B cell (primary cell): ENCODE results near the gene DNASE2. TPM values are rescaled to one million over a fixed set of nuclear protein-coding genes. Genes with fewer than 3 reads are reported as not detected.

ENCODE experiments used
- ATAC-seq: fragments of 200-7000 bp; cut with Tn5 transposase; one replicate; pipeline ENCODE4 v1.10.0; 2021; ENCODE audit warnings: low read depth, mild to moderate bottlenecking, moderate number of reproducible peaks, moderate library complexity
- CTCF ChIA-PET: fragments of 350-600 bp; sonication (Branson Sonifier 250); formaldehyde crosslinking; loops from one replicate; lab custom pipeline; 2021; ENCODE audit warnings: antibody characterized with exemption, inconsistent platforms; lab: Charles Lee
- POLR2A ChIA-PET: fragments of 350-600 bp; sonication (Branson Sonifier 250); formaldehyde crosslinking; loops from one replicate; lab custom pipeline; 2021; ENCODE audit warnings: antibody characterized with exemption; lab: Charles Lee
- DNase-seq: peaks from one replicate; pipeline ENCODE4 v3.0.0; 2013
- H2AFZ ChIP-seq: 2 replicates; pipeline ENCODE4 v1.6.1; 2012; ENCODE audit warnings: mild to moderate bottlenecking, low read depth, low read length; ENCODE audit not compliant: insufficient read depth, poor library complexity, severe bottlenecking
- H3K27ac ChIP-seq, 2 donors: 1 replicate in 1 of 2; 2 replicates in 1 of 2; pipeline ENCODE4 v1.5.1; 2012 to 2013; ENCODE audit warnings: low read length in 2 of 2, mild to moderate bottlenecking in 2 of 2, moderate library complexity in 1 of 2
- H3K27me3 ChIP-seq, 4 experiments: fragments of 200-600 bp in 1 of 4; sonication (generic) in 1 of 4; replicated peaks in 1 of 4; 1 replicate in 2 of 4; 2 replicates in 2 of 4; pipeline versions ENCODE4 v1.6.1 to v1.7.0; 2013 to 2016; ENCODE audit warnings: low read length in 3 of 4, mild to moderate bottlenecking in 2 of 4, mixed read lengths in 1 of 4, moderate library complexity in 1 of 4; ENCODE audit not compliant: insufficient read depth in 4 of 4, control insufficient read depth in 3 of 4; ENCODE audit errors: control extremely low read depth in 1 of 4
- H3K36me3 ChIP-seq, 2 experiments: replicated peaks in 1 of 2; 1 replicate in 1 of 2; 2 replicates in 1 of 2; pipeline versions ENCODE4 v1.6.1 to v1.7.1; 2013; ENCODE audit warnings: low read length in 1 of 2; ENCODE audit not compliant: insufficient read depth in 2 of 2, control insufficient read depth in 1 of 2; ENCODE audit errors: control extremely low read depth in 1 of 2, extremely low read depth in 1 of 2
- H3K4me1 ChIP-seq, 2 donors: fragments of 200-600 bp in 1 of 2; sonication (generic) in 1 of 2; 1 replicate in 1 of 2; 2 replicates in 1 of 2; pipeline versions ENCODE4 v1.5.1 to v1.6.1; 2013 to 2017; ENCODE audit warnings: low read length in 2 of 2; ENCODE audit not compliant: control insufficient read depth in 2 of 2, insufficient read depth in 2 of 2
- H3K4me2 ChIP-seq: replicated peaks from 2 replicates; pipeline ENCODE3; 2012; ENCODE audit warnings: mild to moderate bottlenecking, low read depth, low read length; ENCODE audit not compliant: poor library complexity, severe bottlenecking
- H3K4me3 ChIP-seq, 5 experiments: fragments of 200-600 bp in 1 of 5; sonication (generic) in 1 of 5; 1 replicate in 3 of 5; 2 replicates in 2 of 5; pipeline versions ENCODE4 v1.5.1 to v1.7.0; 2011 to 2016; ENCODE audit warnings: low read length in 4 of 5, mild to moderate bottlenecking in 4 of 5, low read depth in 2 of 5, control low read depth in 1 of 5, moderate library complexity in 1 of 5; ENCODE audit not compliant: insufficient read depth in 1 of 5; ENCODE audit errors: control extremely low read depth in 1 of 5, extremely low read depth in 1 of 5
- H3K79me2 ChIP-seq: fragments of 200-600 bp; sonication (generic); one replicate; pipeline ENCODE4 v1.6.0; 2016; ENCODE audit warnings: low read length; ENCODE audit not compliant: control insufficient read depth, insufficient read depth
- H3K9ac ChIP-seq: fragments of 200-600 bp; sonication (generic); 2 replicates; pipeline ENCODE4 v1.6.1; 2017; ENCODE audit warnings: mild to moderate bottlenecking, low read length, moderate library complexity
- H3K9me3 ChIP-seq, 3 donors: one replicate each; pipeline versions ENCODE4 v1.6.1 to v1.7.1; 2013; ENCODE audit warnings: low read length in 2 of 3; ENCODE audit not compliant: control insufficient read depth in 2 of 3, insufficient read depth in 1 of 3; ENCODE audit errors: control extremely low read depth in 1 of 3
- H4K20me1 ChIP-seq: 2 replicates; pipeline ENCODE4 v1.6.0; 2012; ENCODE audit warnings: mild to moderate bottlenecking, low read length; ENCODE audit not compliant: insufficient read depth, control insufficient read depth, poor library complexity, severe bottlenecking
- H3K27ac Mint-ChIP-seq: one replicate; pipeline ENCODE4 v1.8.0; 2021; ENCODE audit warnings: mixed read lengths
- H3K27me3 Mint-ChIP-seq: one replicate; pipeline ENCODE4 v1.8.0; 2021; ENCODE audit warnings: mixed read lengths
- H3K4me1 Mint-ChIP-seq: one replicate; pipeline ENCODE4 v1.8.0; 2021; ENCODE audit warnings: mixed read lengths
- H3K4me3 Mint-ChIP-seq: one replicate; pipeline ENCODE4 v1.8.0; 2021; ENCODE audit warnings: mixed read lengths
- H3K9me3 Mint-ChIP-seq: one replicate; pipeline ENCODE4 v1.8.0; 2022; ENCODE audit warnings: mixed read lengths; ENCODE audit not compliant: insufficient read depth
- CTCF ChIP-seq: fragments of 200-600 bp; IDR thresholded peaks from one replicate; pipeline ENCODE4 v1.8.0; 2022; ENCODE audit warnings: antibody characterized with exemption, mild to moderate bottlenecking
- EZH2 ChIP-seq: IDR thresholded peaks from 2 replicates; pipeline ENCODE4 v1.6.1; 2012; ENCODE audit warnings: borderline replicate concordance, low read depth, mild to moderate bottlenecking, moderate library complexity, low read length; ENCODE audit not compliant: insufficient read depth, poor library complexity, severe bottlenecking
- WGBS: methylation state at CpG from one replicate; pipeline ENCODE4 v1.1.5; 2013; ENCODE audit warnings: missing lambda C conversion rate; ENCODE audit not compliant: insufficient coverage; 5-methylcytosine and 5-hydroxymethylcytosine counted together
- intact Hi-C: fragments of 100-400 bp; cut with micrococcal nuclease; formaldehyde crosslinking; loops from one replicate; pipeline ENCODE4 v1.10.0; 2022
- polyA plus RNA-seq: library from polyadenylated mRNA; depleted of rRNA; stranded (reverse); fragments of >200 nt; gene quantifications from 2 replicates; pipeline ENCODE4 v1.2.3, GENCODE V29; 2012
- total RNA-seq, 2 donors: library from RNA; stranded (reverse); fragments of 120-200 nt in 1 of 2; gene quantifications; 1 replicate in 1 of 2; 2 replicates in 1 of 2; pipeline versions ENCODE4 v1.2.3 to v1.2.4, GENCODE V29; 2013 to 2022

The DNASE2 gene
- total and polyA plus RNA-seq, 2 donors (not counting 1 experiment from before 2014, with no cell fraction given), result 24.9 to 26.6 TPM

DNA sequence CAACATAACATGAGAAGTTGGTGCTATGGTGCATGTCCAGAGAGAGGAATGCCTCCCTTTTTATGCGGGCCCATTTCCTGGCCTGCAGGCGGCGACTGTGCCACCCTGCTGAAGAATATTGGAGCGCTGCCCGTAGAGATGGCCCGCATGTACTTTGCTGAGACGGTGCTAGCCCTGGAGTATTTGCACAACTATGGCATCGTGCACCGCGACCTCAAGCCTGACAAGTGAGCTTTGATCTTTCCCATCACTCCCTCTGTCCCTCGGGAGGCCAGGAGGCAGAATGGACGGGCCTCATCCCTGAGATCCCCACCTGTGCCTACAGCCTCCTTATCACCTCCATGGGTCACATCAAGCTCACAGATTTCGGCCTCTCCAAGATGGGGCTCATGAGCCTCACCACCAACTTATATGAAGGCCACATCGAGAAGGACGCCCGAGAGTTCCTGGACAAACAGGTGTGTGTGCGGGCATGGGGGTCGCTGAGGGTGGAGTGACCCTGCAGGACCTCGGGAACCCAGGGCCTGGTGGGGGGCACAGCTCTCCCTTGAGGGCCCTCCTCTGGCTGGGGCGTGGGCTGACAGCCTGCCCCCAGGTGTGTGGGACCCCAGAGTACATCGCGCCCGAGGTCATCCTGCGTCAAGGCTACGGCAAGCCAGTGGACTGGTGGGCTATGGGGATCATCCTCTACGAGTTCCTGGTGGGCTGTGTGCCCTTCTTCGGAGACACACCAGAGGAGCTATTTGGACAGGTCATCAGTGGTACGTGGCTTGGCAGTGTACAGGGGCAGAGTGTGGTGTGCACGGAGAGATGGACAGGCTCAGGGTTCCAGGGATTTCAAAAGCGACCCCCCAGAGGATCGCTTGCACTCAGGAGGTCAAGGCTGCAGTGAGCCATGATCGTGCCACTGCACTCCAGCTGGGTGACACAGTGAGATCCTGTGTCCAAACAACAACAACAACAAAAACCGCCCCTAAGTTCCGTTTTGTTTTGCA, 16.2 kb downstream of the DNASE2 start:
- peaks cover 13% of the 10 kb centered on the region for H3K27me3 Mint-ChIP-seq
- DNase-seq (peak; percentile 18), ATAC-seq (no peak)
- H3K9ac ChIP-seq, result no peak overlapping the region
- peaks cover 0 to 2% (median 0%) of the 10 kb centered on the region in 4 experiments for H3K27me3 ChIP-seq
- no peak overlapping the region for H2AFZ ChIP-seq
- TF ChIP-seq CTCF (no peak), EZH2 (no peak)
- no peaks in the 10 kb centered on the region for H3K9me3 Mint-ChIP-seq
- H3K79me2 ChIP-seq, result no peaks in the 10 kb centered on the region
- no peak overlapping the region for H3K27ac Mint-ChIP-seq
- H3K9me3 ChIP-seq, result no peaks in the 10 kb centered on the region
- no peak overlapping the region for H3K27ac ChIP-seq
- intact Hi-C loops, result no loop called here
- H3K36me3 ChIP-seq, result no peaks in the 10 kb centered on the region
- no peak overlapping the region for H3K4me3 Mint-ChIP-seq
- H3K4me2 ChIP-seq, result no peak overlapping the region
- H3K4me3 ChIP-seq, result no peak overlapping the region
- peaks cover 0 to 11% of the 10 kb centered on the region in 2 donors for H3K4me1 ChIP-seq
- H4K20me1 ChIP-seq, result no peaks in the 10 kb centered on the region
- WGBS, result 95% methylated on average over 34 of the region's 34 CpGs
- H3K4me1 Mint-ChIP-seq, result peaks cover 8% of the 10 kb centered on the region
- ChIA-PET POLR2A (interaction anchor here (0.7 kb wide), 2 partner anchors 63 to 111 kb away, joined by 3 to 4 read pairs; no protein-coding TSS in a partner anchor), CTCF (interaction anchor here (0.7 to 2.2 kb wide), 3 partner anchors 17 to 285 kb away, joined by 3 to 16 read pairs (median 4); no protein-coding TSS in a partner anchor)

DNA sequence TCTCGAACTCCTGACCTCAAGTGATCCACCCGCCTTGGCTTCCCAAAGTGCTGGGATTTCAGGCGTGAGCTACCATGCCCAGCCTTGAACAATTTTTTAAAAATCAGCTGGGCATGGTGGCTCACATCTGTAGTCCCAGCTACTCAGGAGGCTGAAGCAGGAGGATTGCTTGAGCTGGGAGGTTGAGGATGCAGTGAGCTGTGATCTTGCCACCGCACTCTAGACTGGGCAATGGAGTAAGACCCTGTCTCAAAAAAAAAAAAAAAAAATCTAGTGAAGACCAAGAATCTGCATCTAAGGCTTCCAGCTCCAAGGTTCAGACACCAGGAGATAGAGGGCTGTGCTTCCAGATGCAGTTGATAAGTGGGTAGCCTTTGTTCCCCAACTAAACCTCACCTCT, 17.1 kb downstream of the DNASE2 start:
- no peaks in the 10 kb centered on the region for H3K79me2 ChIP-seq
- peaks cover 0 to 2% (median 0%) of the 10 kb centered on the region in 4 experiments for H3K27me3 ChIP-seq
- no peak overlapping the region for H3K27ac Mint-ChIP-seq
- no peak for DNase-seq
- H3K9me3 ChIP-seq, result no peaks in the 10 kb centered on the region
- no peak overlapping the region for H3K4me3 ChIP-seq
- 88% methylated on average over 2 of the region's 4 CpGs for WGBS
- no peak overlapping the region for H3K27ac ChIP-seq
- no peak overlapping the region for H3K9ac ChIP-seq
- H3K4me1 ChIP-seq, result peaks cover 0 to 11% of the 10 kb centered on the region in 2 donors
- peaks cover 8% of the 10 kb centered on the region for H3K4me1 Mint-ChIP-seq
- H3K9me3 Mint-ChIP-seq, result no peaks in the 10 kb centered on the region
- H3K27me3 Mint-ChIP-seq, result peaks cover 13% of the 10 kb centered on the region
- ChIA-PET POLR2A (interaction anchor here (0.6 to 0.7 kb wide), 2 partner anchors 111 to 185 kb away, joined by 3 to 4 read pairs; no protein-coding TSS in a partner anchor), CTCF (interaction anchor here (0.6 to 2.2 kb wide), 5 partner anchors 16 to 285 kb away, joined by 3 to 16 read pairs (median 3); no protein-coding TSS in a partner anchor)
- H3K4me2 ChIP-seq, result no peak overlapping the region
- no peak overlapping the region for H2AFZ ChIP-seq
- no peak overlapping the region for H3K4me3 Mint-ChIP-seq
- intact Hi-C loops, result no loop called here
- H4K20me1 ChIP-seq, result no peaks in the 10 kb centered on the region
- H3K36me3 ChIP-seq, result no peaks in the 10 kb centered on the region
- no peak for ATAC-seq
- TF ChIP-seq CTCF (no peak), EZH2 (no peak)
